ENCODE results near the gene C12orf42.

The C12orf42 gene

GRCh38 chr12:103423516-103423910 is 72.3 kb downstream of the C12orf42 start:
- H3K4me3 ChIP-seq (ENCODE audit: insufficient read length, low read depth), result no peak overlapping the region
- TF ChIP-seq SUZ12 (IDR thresholded peaks at IDR 0.05; ENCODE audit: extremely low read depth, insufficient read depth, insufficient read length) (no peak), YY1 (IDR thresholded peaks at IDR 0.05; ENCODE audit: insufficient read depth, insufficient read length) (no peak), ZNF274 (IDR thresholded peaks at IDR 0.05; ENCODE audit: low read depth, low read length) (no peak)
- no peaks in the 10 kb centered on the region for H3K27me3 ChIP-seq (ENCODE audit: insufficient read depth, insufficient read length)
- no peaks in the 10 kb centered on the region for H3K9me3 ChIP-seq (ENCODE audit: insufficient read depth, low read length)
- H3K36me3 ChIP-seq (ENCODE audit: insufficient read depth, insufficient read length, low read length), result no peaks in the 10 kb centered on the region
- no peaks in the 10 kb centered on the region for H3K4me1 ChIP-seq (ENCODE audit: insufficient read depth, insufficient read length)
- DNase-seq (ENCODE audit: low read depth, low spot score), result no peak
- no peak overlapping the region for H3K9ac ChIP-seq (ENCODE audit: insufficient read length, low read depth)

- H3K4me3 ChIP-seq (ENCODE audit: insufficient read length, low read depth), result no peak overlapping the region
- DNase-seq (ENCODE audit: low read depth, low spot score), result no peak
- no peak for TF ChIP-seq ZNF274 (IDR thresholded peaks at IDR 0.05; ENCODE audit: low read depth, low read length)
- no peak for TF ChIP-seq SUZ12 (IDR thresholded peaks at IDR 0.05; ENCODE audit: extremely low read depth, insufficient read depth, insufficient read length)
- no peak for TF ChIP-seq YY1 (IDR thresholded peaks at IDR 0.05; ENCODE audit: insufficient read depth, insufficient read length)
Observed at GRCh38 chr12:103422746-103423515, 72.8 kb downstream of the C12orf42 start.

GRCh38 chr12:103422328-103422727 is 73.4 kb downstream of the C12orf42 start:
- Histone ChIP-seq H3K9ac (ENCODE audit: insufficient read length, low read depth) (no peak overlapping the region), H3K4me3 (ENCODE audit: insufficient read length, low read depth) (no peak overlapping the region), H3K36me3 (ENCODE audit: insufficient read depth, insufficient read length, low read length) (no peaks in the 10 kb centered on the region), H3K27me3 (ENCODE audit: insufficient read depth, insufficient read length) (no peaks in the 10 kb centered on the region), H3K9me3 (ENCODE audit: insufficient read depth, low read length) (no peaks in the 10 kb centered on the region), H3K4me1 (ENCODE audit: insufficient read depth, insufficient read length) (no peaks in the 10 kb centered on the region)
- TF ChIP-seq ZNF274 (IDR thresholded peaks at IDR 0.05; ENCODE audit: low read depth, low read length), result no peak
- no peak for TF ChIP-seq SUZ12 (IDR thresholded peaks at IDR 0.05; ENCODE audit: extremely low read depth, insufficient read depth, insufficient read length)
- TF ChIP-seq YY1 (IDR thresholded peaks at IDR 0.05; ENCODE audit: insufficient read depth, insufficient read length), result no peak
- DNase-seq (ENCODE audit: low read depth, low spot score), result no peak

More at GRCh38 chr12:103422746-103423515, 72.8 kb downstream of the C12orf42 start:
- no peaks in the 10 kb centered on the region for H3K9me3 ChIP-seq (ENCODE audit: insufficient read depth, low read length)
- H3K4me1 ChIP-seq (ENCODE audit: insufficient read depth, insufficient read length), result no peaks in the 10 kb centered on the region
- no peaks in the 10 kb centered on the region for H3K27me3 ChIP-seq (ENCODE audit: insufficient read depth, insufficient read length)
- no peak overlapping the region for H3K9ac ChIP-seq (ENCODE audit: insufficient read length, low read depth)
- no peaks in the 10 kb centered on the region for H3K36me3 ChIP-seq (ENCODE audit: insufficient read depth, insufficient read length, low read length)

- DNase-seq (ENCODE audit: low read depth, low spot score), result no peak
- Histone ChIP-seq H3K9ac (ENCODE audit: insufficient read length, low read depth) (no peak overlapping the region), H3K4me1 (ENCODE audit: insufficient read depth, insufficient read length) (no peaks in the 10 kb centered on the region), H3K27me3 (ENCODE audit: insufficient read depth, insufficient read length) (no peaks in the 10 kb centered on the region), H3K9me3 (ENCODE audit: insufficient read depth, low read length) (no peaks in the 10 kb centered on the region), H3K4me3 (ENCODE audit: insufficient read length, low read depth) (no peak overlapping the region), H3K36me3 (ENCODE audit: insufficient read depth, insufficient read length, low read length) (no peaks in the 10 kb centered on the region)
- no peak for TF ChIP-seq SUZ12 (IDR thresholded peaks at IDR 0.05; ENCODE audit: extremely low read depth, insufficient read depth, insufficient read length)
- no peak for TF ChIP-seq YY1 (IDR thresholded peaks at IDR 0.05; ENCODE audit: insufficient read depth, insufficient read length)
- TF ChIP-seq ZNF274 (IDR thresholded peaks at IDR 0.05; ENCODE audit: low read depth, low read length), result no peak
Observed at GRCh38 chr12:103421402-103421801, 74.4 kb downstream of the C12orf42 start.

GRCh38 chr12:103415681-103416080 is 80.1 kb downstream of the C12orf42 start:
- TF ChIP-seq YY1 (IDR thresholded peaks at IDR 0.05; ENCODE audit: insufficient read depth, insufficient read length) (no peak), SUZ12 (IDR thresholded peaks at IDR 0.05; ENCODE audit: extremely low read depth, insufficient read depth, insufficient read length) (no peak), ZNF274 (IDR thresholded peaks at IDR 0.05; ENCODE audit: low read depth, low read length) (no peak)
- H3K4me1 ChIP-seq (ENCODE audit: insufficient read depth, insufficient read length), result no peaks in the 10 kb centered on the region
- H3K36me3 ChIP-seq (ENCODE audit: insufficient read depth, insufficient read length, low read length), result no peaks in the 10 kb centered on the region
- no peaks in the 10 kb centered on the region for H3K9me3 ChIP-seq (ENCODE audit: insufficient read depth, low read length)
- no peak overlapping the region for H3K9ac ChIP-seq (ENCODE audit: insufficient read length, low read depth)
- no peak overlapping the region for H3K4me3 ChIP-seq (ENCODE audit: insufficient read length, low read depth)
- no peak for DNase-seq (ENCODE audit: low read depth, low spot score)
- no peaks in the 10 kb centered on the region for H3K27me3 ChIP-seq (ENCODE audit: insufficient read depth, insufficient read length)

- no peaks in the 10 kb centered on the region for H3K4me1 ChIP-seq (ENCODE audit: insufficient read depth, insufficient read length)
- peak; percentile 11 for DNase-seq (ENCODE audit: low read depth, low spot score)
- TF ChIP-seq YY1 (IDR thresholded peaks at IDR 0.05; ENCODE audit: insufficient read depth, insufficient read length), result no peak
- TF ChIP-seq SUZ12 (IDR thresholded peaks at IDR 0.05; ENCODE audit: extremely low read depth, insufficient read depth, insufficient read length), result no peak
- no peaks in the 10 kb centered on the region for H3K9me3 ChIP-seq (ENCODE audit: insufficient read depth, low read length)
- no peak overlapping the region for H3K4me3 ChIP-seq (ENCODE audit: insufficient read length, low read depth)
- H3K9ac ChIP-seq (ENCODE audit: insufficient read length, low read depth), result no peak overlapping the region
- H3K36me3 ChIP-seq (ENCODE audit: insufficient read depth, insufficient read length, low read length), result no peaks in the 10 kb centered on the region
- H3K27me3 ChIP-seq (ENCODE audit: insufficient read depth, insufficient read length), result no peaks in the 10 kb centered on the region
Observed at GRCh38 chr12:103401421-103401820, 94.3 kb downstream of the C12orf42 start.

GRCh38 chr12:103399986-103400385 is 95.8 kb downstream of the C12orf42 start:
- DNase-seq (ENCODE audit: low read depth, low spot score), result no peak
- no peaks in the 10 kb centered on the region for H3K27me3 ChIP-seq (ENCODE audit: insufficient read depth, insufficient read length)
- no peak for TF ChIP-seq YY1 (IDR thresholded peaks at IDR 0.05; ENCODE audit: insufficient read depth, insufficient read length)
- TF ChIP-seq ZNF274 (IDR thresholded peaks at IDR 0.05; ENCODE audit: low read depth, low read length), result no peak
- no peak for TF ChIP-seq SUZ12 (IDR thresholded peaks at IDR 0.05; ENCODE audit: extremely low read depth, insufficient read depth, insufficient read length)
- H3K9ac ChIP-seq (ENCODE audit: insufficient read length, low read depth), result no peak overlapping the region
- H3K4me3 ChIP-seq (ENCODE audit: insufficient read length, low read depth), result no peak overlapping the region
- no peaks in the 10 kb centered on the region for H3K4me1 ChIP-seq (ENCODE audit: insufficient read depth, insufficient read length)
- no peaks in the 10 kb centered on the region for H3K36me3 ChIP-seq (ENCODE audit: insufficient read depth, insufficient read length, low read length)
- no peaks in the 10 kb centered on the region for H3K9me3 ChIP-seq (ENCODE audit: insufficient read depth, low read length)
